Activated naive CD4-positive, alpha-beta T cell treated with Interleukin-2 at 50 U/mL for 16 hours (primary cell): Measurements from ENCODE around the gene TSEN54.
"Not testable (repeated sequence)": the region's sequence is repeated elsewhere in the genome, so short reads cannot be mapped to it uniquely, and the experiment has no call there.

Experiments
- DNase-seq: peaks from one replicate; pipeline ENCODE4 v3.0.0-alpha.2; 2020

Gene TSEN54

DNA sequence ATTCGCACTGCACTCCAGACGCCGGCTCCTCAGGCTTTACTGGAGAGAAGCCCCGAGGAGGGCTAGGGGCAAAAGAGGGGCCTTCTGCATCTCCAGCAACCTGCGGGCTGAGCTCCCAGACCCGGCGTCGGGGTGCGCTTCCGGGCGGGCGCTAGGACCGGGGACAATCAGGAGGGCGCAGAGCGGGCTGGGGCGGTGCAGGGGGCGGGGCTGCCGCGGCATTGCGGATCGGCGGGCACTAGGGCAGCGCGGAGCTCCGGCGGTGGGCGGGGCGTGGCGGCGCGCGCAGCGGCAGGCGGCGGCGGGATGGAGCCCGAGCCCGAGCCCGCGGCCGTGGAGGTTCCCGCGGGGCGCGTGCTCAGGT, at the start of gene TSEN54:
TSEN54 (plus strand) TSS at position 274 of the 364 bp plus-strand sequence; CDS start at position 307, 33 bp downstream.
- peak; percentile 96 for DNase-seq

DNA sequence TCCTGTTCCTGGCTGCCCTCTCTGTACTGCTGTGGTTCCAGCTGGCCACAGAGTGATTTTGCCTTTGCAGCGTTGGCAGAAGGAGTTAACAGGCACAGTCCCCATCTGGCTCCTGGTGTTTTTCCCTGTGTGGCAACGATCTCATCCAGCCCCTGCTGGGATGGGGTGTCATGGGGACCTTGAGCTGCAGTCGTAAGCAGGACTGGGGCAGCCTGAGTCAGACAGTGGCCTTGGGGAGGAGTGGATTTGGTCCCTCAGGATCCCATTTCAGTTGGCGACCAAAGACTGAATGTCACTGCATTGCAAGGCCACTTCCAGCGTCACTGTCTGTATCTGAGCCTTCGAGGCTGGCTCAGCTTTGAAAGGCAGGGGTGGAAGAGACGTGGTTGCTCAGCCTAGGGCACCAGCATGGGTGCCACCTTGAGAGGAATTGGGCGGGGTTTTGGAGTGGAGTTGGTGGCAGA, 48.0 kb upstream of the TSEN54 start:
- no peak for DNase-seq

DNA sequence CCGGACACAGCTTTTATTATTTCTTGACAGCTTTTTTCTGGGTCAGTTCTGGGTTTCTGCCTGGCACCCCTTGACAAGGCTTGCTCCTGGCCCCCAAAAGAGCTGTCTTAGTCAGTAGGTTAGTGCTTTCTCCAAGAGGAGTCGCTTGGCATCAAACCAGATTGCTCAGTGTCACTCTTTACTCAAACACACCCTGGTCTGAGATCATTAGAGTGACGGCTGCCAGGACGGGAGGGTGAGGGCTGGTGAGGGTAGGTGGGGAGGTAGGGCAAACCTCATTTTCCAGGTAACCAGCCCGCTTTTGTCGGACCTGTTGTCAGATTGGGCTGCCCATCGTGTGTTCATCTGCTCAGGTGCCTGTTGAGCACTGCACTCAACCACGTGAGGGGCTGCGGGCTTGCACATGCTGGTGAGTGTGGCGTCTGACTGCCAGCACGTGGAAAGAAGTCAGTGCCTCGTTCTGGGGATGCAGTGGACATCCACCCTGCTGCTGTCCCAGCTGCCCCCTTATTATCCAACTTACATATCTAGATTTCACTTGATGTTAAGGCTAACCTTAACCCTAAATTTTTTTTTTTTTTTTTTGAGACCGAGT, 47.5 kb upstream of the TSEN54 start:
- DNase-seq, result no peak

DNA sequence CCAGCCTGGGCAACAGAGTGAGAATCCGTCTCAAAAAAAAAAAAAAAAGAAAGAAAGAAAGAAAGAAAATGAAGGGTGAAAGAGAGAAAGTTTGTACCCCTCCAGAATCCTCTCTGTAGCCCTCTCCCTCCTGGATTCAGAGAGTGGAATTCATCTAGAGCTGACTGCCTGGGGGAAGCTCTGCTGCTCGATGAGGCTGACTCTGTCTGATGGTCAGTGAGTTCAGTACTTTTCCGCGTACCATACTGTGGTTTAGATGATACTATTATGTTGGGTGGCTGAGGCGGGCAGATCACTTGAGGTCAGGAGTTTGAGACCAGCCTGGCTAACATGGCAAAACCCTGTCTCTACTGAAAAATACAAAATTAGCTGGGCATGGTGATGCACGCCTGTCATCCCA, 45.1 kb upstream of the TSEN54 start:
- DNase-seq, result no peak

DNA sequence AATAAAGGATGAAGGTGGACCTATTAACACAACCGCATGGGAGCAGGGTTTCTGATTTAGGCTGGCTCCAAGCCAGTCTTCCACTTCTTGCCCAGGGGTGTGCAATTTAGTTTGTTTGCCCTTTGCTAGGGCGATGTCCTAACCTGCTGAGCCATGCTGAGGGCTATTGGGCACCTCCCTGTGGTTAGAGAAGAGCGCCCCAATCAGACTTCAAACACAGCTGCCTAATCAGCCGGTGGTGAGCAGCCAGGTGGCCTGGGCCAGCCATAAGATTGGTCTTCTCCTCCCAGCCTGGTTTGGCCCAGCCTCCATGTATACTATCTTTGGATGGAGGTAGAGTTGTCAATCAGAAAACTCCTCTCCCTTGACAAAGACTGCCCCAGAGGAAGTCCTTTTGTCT, 44.2 kb upstream of the TSEN54 start:
- no peak for DNase-seq

DNA sequence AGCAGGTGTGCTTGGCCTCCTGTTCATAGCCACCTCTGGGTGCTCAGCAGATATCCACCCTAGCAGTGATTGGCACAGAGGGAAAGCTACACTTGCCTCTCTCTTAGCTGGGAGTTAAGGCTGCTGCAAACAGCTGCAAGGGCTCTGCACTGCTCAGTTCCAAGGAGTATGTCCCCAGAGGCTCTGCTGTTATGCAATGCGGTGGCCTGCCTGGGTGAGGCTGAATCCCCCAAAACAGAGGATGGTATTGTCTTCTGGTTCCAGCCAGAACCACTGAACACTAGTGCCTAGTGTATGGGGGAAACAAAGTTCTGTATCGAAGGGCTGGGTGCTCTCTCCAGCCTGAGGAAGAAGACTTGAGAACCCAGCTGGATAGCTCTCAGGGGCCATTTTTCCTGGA, 43.1 kb upstream of the TSEN54 start:
- no peak for DNase-seq

DNA sequence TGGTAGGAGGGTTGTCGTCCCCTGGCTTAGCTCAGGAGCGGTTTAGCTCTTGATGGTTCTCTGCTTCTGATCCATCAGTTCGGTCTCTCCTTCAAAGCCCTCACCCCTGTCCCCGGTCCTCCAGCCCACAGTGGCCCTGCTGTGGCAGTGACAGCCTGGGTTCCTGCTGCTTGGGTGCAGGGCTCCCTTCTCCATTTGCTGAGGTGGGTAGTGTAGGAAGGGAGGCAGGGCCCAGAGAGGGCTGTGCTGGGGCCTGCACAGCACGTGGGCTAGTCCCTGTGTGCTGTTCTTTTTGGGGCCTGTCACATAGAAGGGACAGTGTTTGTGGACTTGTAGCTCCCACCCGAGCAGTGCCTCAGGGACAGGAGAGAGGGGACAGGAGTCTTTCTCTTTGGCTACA, 41.6 kb upstream of the TSEN54 start:
- DNase-seq, result no peak

DNA sequence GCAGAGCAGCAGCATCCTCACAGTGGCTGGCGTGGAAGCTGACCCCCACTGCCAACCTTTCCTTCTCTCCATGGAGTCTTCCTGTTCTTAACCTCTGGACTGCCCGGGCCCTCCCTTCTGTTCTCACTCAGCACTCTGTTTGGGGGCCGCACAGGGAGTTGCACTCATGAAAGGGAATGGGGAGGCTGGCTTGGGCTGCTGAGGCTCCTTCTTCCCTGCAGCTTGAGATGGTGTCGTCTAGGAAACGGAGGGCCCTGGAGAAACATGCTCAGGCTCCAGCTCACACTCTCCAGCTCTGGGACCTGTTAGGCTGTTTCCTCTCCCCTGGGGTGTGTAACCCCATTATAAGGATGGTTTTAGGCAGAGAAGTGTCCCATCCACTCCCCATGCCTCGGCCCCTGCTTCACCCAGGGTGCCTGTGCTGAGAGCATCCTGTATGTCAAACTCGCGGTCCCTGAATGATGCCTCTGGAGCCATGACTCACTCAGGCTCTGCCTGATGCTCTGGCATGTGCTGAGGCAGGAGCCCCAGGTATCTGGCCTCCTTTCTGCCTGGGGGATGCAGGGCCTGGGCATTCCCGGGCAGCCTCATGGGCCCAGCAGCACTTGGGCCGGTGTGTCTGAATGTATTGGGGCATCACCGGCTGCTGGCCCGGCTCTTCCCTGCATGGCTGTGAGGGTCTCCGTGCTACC, 41.0 kb upstream of the TSEN54 start:
- no peak for DNase-seq

DNA sequence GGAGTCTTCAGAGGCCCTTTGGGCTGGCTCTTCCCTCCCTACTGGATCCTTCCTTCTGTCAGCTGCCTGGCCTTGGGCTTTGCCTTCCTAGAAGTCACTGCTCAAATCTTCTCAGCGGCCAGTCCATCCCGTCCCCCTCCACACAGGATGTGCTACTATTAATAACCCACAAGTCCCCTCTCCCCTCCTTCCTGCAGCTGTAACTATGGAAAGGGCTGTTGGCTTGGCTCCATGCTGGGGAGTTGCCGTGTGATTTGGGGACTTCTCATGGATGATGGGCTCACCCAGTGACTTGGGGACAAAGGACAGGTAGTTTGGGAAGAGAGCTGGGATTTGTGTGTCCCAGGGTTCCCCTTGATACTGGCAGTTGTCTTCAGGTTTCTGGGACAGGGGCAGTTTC, 40.5 kb upstream of the TSEN54 start:
- DNase-seq, result no peak

DNA sequence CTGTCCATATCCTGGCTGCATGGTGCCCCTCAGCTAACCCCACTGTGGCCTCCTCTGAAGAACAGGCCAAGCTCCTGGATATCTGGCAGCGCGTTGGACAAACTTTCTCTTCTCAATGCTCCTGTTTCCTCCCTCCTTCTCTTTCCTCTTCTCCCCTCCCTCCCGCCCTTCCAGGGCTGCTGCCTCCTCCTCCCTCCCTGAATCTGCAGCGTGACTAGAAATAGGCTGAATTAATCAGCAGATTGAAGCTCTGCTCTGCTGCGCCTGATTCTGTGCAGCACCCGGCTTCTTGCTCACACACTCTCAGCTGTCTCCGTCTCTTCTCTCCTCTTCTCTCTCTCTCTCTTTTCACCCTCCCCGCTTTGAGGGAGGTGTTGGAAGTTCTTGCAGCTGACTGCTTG, 40.1 kb upstream of the TSEN54 start:
- DNase-seq, result no peak

DNA sequence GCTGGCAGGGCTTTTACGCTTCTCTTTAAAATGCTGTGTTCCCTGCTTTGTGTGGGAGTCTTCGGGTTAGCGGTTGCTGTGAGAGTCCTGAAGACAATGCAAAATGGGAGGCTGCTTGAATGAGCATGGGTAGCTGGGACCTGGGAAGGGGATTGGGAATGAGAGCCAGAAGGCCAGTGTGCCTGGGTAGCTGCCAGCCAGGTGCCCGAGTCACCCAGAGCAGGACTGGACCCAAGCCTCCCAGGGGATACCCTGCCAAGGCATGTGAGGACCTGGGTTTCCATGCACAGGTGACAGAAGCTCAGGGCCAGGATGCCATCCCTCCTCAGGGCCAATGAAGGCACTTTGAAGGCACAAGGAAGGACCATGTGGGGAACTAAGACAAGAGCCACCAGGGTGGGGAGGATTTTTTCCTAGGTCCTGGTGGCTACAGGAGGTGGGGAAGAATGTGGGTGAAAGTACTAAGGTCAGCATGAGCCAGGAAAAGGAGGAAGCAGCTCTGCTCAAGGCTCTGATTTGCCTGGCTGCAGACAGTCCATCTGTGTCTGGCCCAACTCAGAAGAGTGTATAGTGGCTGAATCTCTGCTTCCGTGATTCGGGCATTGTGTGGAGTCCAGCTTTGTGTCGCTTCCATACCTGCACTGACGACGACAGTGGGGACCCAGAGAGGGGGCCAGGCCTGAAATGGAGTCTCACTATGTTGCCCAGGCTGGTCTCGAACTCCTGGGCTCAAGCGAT, 39.4 kb upstream of the TSEN54 start:
- no peak for DNase-seq

DNA sequence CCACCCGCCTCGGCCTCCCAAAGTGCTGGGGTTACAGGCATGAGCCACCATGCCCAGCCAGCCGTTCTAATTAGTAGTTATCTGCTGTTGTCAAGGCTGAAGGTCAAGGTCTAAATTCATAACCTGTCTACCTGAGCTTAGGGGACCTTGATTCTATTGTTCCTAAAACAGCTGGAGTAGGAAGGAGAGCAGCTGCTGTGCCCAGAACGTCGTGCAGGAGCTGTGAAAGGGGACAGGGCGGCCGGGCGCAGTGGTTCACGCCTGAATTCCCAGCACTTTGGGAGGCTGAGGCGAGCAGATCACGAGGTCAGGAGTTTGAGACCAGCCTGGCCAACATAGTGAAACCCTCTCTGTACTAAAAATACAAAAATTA, 38.9 kb upstream of the TSEN54 start:
- DNase-seq, result not testable (repeated sequence)

DNA sequence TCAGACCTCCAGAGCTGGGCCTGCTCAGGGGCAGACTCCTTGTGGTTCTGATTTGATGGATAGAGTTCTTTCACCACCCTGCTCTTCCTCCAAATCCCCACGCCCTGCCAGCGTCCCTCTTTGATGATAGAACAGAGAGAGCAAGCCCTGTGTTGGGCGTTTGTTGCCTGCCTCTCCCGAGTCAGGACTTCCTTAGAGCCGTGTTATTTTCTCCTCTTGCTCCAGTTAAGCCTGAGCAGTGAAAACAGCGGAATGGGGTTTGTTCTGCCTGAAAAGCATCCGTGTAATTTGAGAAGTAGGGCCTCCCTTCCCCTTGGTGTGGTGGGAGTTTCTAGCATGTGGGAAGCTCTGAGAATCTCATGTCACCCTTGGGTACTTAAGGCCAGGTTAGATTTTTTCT, 37.8 kb upstream of the TSEN54 start:
- DNase-seq, result no peak

DNA sequence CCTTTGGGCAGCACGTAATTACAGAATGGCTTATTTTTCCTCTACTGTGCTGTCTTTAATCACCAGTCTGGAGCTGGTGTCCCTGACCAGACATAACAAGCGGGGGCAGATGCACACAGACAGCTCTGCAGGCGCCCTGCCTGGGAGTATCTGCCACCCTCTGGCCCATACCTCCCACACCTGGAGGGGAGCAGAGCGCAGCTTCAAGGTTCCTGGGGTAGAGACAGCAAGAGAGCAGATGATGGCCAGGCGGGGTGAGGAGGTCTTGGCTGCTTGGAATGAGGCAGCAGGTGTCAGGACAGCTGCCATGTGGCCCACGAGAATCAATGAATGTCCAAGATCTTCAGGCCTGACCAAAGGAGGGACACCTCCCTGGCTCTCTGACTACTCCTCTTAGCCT, 36.0 kb upstream of the TSEN54 start:
- DNase-seq, result no peak

DNA sequence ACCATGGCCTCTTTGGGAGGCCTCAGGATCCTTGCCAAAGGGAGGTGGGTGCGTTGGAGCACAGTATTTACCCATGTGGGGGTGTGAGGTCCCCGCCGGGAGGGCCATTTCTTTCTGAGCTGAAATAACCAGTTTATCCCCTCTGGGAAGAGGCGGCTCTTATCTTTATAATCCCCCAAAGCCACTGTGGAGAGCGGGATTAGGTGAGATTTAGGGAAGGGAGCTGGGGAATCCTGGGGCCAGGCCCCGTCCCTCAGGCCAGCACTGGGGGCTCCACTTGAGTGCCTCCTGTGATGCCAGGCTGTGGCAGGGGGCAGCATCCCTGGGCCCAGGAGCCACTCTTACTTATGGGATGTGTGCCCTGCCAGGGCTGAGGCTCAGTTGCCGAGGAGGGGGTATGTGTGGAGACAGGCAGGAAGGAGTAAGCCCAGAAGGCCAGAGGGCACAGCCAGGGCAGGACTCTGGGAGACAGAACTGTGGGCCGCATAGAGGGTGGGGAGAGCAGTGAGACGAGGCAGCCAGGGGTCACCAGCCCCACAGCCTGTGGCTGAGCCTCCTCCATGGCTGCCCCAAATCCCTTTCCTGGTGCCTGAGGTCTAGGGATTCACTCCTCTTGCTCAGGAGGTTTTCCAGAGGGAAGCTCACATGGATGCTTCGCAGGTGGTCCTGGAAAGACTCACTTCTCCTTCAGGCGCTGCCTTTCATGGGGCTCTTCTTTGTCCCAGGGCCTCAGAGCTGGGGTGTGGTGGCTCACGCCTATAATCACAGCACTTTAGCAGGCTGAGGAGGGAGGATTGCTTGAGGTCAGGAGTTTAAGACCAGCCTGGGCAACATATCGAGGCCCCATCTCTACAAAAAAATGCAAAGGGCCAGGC, 34.9 kb upstream of the TSEN54 start:
- DNase-seq, result no peak

DNA sequence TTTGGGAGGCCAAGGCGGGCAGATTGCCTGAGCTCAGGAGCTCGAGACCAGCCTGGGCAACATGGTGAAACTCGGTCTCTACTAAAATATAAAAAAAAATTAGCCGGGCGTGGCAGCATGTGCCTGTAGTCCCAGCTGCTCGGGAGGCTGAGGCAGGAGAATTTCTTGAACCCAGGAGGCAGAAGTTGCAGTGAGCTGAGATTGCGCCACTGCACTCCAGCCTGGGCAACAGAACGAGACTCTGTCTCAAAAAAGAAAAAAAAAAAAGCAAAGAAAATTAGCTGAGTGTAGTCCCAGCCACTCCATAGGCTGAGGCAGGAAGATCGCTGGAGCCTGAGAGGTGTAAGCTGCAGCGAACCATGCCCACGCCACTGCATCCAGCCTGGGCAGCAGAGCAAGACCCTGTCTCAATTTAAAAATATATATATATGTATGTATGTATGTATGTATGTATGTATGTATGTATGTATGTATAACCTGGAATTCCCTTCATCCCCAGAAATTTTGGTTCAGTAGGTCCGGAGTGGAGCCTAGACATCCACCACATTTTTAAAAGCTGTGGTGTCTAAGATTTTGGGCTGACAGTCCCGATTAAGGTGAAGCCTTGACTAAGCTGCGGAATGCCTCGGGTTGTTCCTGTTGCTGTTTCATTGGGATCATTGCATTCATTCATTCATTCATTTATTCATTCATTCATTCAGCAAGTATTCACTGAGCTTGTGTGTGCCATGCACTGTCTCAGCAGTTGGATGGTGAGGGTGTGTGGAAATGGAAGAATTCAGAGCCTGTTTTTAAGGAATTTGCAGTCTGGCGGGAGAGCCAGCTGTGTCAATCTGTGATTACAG, 34.0 kb upstream of the TSEN54 start:
- no peak for DNase-seq

DNA sequence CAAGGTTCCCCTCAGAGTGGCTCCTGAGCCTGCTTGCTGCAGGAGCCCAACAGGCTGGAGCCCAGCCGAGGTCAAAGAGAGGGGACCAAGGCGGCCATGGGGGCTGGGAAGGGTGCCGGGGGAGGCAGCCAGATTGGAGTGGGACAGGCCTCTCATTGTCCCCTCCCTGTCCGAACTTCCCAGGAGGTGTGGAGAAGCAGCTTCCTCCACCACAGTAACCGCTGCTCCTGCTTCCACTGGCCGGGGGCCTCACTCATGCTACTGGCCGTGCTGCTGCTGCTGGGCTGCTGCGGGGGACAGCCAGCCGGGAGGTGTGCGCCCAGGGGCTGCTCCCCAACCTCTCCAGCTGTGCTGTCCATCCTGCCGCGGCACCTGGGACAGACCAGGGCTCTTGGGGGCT, 30.6 kb upstream of the TSEN54 start:
- no peak for DNase-seq

DNA sequence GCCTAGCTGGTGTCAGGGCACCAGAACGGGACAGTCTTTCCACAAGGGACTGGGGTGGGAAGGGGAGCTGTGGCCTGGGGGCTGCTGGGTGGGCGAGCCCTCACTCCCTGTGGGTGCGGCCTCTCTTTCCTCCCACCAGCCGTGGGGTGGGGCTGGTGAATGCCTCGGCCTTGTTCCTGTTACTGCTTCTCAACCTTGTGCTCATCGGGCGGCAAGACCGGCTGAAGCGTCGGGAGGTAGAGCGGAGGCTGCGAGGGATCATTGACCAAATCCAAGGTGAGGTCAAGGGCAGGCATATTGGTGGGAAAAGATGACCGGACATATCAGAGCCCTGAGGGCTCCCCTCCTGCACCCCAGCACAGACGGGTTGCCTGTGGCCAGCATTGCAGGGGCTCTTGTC, 30.2 kb upstream of the TSEN54 start:
- DNase-seq, result no peak

DNA sequence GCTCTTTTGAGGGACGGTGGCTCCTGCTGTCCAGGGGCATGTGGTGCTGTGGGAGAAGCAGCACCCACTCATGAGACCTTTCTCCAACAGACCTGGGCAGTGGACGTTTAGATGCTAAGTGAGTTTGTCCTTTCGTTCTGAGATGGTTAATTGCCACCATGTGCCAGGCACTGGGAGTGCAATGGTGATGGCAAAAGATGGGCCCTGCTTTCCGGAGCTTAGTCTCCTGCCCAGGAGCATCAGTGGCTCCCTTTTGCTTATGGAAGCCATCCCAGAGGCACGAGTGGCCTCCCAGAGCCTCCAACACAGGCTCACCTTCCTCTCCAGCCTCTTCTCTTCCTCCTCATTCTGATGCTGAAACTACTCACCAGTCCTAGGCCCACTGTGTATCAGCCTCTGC, 29.4 kb upstream of the TSEN54 start:
- no peak for DNase-seq

DNA sequence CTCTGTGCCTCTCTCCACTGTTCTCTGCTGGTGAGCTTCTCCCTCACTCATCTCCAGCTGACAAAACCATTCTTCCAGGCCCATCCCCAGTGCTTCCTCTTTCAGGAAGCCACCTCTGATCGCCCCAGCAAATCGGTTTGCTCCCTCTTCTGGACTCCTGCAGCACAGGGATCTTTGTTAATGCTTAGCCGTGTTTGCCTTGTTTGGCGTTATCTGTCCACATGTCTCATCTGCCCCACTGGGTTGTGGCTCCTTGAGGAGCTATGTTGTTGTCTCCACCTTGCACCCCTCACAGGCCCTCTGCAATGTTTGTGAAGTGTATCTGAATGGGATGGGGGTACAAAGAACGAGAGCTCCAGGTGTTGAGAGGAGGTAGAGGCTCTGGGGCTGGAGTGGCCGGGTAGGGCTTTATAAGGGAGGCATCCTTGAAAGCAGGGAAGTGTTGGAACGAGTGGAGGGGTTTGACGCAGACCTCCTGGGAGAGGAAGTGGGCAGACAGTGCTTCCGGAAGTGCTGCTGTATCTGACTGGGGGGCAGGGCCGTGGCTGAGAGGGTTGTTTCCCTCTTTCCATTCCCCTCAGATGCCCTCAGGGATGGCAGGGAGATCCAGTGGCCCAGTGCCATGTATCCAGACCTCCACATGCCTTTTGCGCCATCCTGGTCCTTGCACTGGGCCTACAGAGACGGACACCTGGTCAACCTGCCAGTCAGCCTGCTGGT, 28.8 kb upstream of the TSEN54 start:
- peak; percentile 26 for DNase-seq

DNA sequence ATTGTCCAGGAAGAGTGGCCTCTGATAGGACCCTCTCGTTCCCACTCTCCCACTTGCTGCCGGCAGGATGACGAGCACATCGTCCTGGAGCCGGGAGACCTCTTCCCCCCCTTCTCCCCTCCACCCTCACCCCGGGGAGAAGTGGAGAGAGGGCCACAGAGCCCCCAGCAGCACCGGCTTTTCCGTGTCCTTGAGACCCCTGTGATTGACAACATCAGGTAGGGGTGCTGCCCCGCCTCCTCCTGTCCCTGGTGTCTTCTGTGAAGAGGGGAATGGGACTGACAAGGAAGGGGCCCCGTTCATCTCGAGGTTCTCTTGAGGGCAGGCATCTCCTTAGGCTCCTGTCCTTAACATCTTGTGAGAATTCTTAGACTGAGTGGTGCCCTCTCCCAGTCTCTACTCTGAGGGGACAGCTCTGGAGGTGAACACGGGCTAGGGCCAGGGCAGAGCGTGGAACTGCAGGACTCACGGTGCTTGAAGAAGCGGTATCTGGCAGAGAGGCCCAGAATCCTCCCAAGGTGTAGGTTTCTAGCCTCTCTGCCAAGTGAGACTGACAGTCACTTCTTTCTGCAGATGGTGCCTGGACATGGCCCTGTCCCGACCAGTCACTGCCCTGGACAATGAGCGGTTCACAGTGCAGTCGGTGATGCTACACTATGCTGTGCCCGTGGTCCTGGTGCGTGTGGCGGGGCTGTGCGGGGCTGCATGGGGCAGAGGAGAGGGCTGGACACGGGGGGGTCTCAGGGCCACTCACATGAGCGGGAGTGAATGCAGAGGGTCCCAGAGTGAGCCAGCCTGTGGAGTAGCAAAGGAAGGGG, 27.4 kb upstream of the TSEN54 start:
- DNase-seq, result no peak
